Measurements from ENCODE around the gene KRT7. TPM values are rescaled to one million over a fixed set of nuclear protein-coding genes. Genes with fewer than 3 reads are reported as not detected.
A peak's percentile ranks its signal among the peaks of the same experiment; 100 is the strongest.

Gene KRT7
- total RNA-seq, 1 donor from 2014 or later, result 153 TPM

- H3K27ac ChIP-seq, result no peak overlapping the region
- DNase-seq (ENCODE audit: low spot score in 2 of 2), result no peak
Observed at GRCh38 chr12:52241205-52241842, 8.3 kb downstream of the KRT7 start.

GRCh38 chr12:52242442-52243258 lies 9.6 kb downstream of the KRT7 start:
- Histone ChIP-seq H3K9me3 (no peaks in the 10 kb centered on the region), H3K4me1 (peaks cover 16 to 39% of the 10 kb centered on the region in 2 donors), H3K4me3 (no peak overlapping the region), H3K27ac (peak overlapping the region; percentile 88 to 90), H3K27me3 (no peaks in the 10 kb centered on the region), H3K36me3 (no peaks in the 10 kb centered on the region)
- DNase-seq (ENCODE audit: low spot score in 2 of 2), result no peak
- intact Hi-C loops (cut with DNase I), result loop anchor here (10.0 kb wide), 1 partner anchor 208 kb away; no protein-coding TSS in a partner anchor
- TF ChIP-seq CTCF (IDR thresholded peaks at IDR 0.05), result no peak

More at GRCh38 chr12:52241205-52241842, 8.3 kb downstream of the KRT7 start:
- Histone ChIP-seq H3K4me3 (no peak overlapping the region), H3K4me1 (peaks cover 16 to 27% of the 10 kb centered on the region in 2 donors), H3K27me3 (no peaks in the 10 kb centered on the region), H3K9me3 (no peaks in the 10 kb centered on the region), H3K36me3 (no peaks in the 10 kb centered on the region)
- intact Hi-C loops (cut with DNase I), result loop anchor here (10.0 kb wide), 1 partner anchor 207 kb away; no protein-coding TSS in a partner anchor
- no peak for TF ChIP-seq CTCF (IDR thresholded peaks at IDR 0.05)

- Histone ChIP-seq H3K27me3 (no peaks in the 10 kb centered on the region), H3K4me1 (peaks cover 16 to 46% of the 10 kb centered on the region in 2 donors), H3K9me3 (no peaks in the 10 kb centered on the region), H3K36me3 (no peaks in the 10 kb centered on the region), H3K27ac (peak overlapping the region; percentile 88 to 90), H3K4me3 (no peak overlapping the region)
- no peak for DNase-seq (ENCODE audit: low spot score in 2 of 2)
- intact Hi-C loops (cut with DNase I), result loop anchor here (10.0 kb wide), 1 partner anchor 209 kb away; no protein-coding TSS in a partner anchor
- no peak for TF ChIP-seq CTCF (IDR thresholded peaks at IDR 0.05)
Observed at GRCh38 chr12:52243259-52243855, 10.3 kb downstream of the KRT7 start.

GRCh38 chr12:52243856-52244614 lies 11.0 kb downstream of the KRT7 start:
- H3K4me1 ChIP-seq, result peaks cover 17 to 52% of the 10 kb centered on the region in 2 donors
- no peaks in the 10 kb centered on the region for H3K27me3 ChIP-seq
- intact Hi-C loops (cut with DNase I), result loop anchor here (2.0 to 10.0 kb wide), 2 partner anchors 13 to 209 kb away; no protein-coding TSS in a partner anchor
- no peak for TF ChIP-seq CTCF (IDR thresholded peaks at IDR 0.05)
- DNase-seq (ENCODE audit: low spot score in 2 of 2), result peak; percentile 74 to 95
- H3K9me3 ChIP-seq, result no peaks in the 10 kb centered on the region
- peak overlapping the region in 1 of 2 donors; percentile 31 for H3K4me3 ChIP-seq
- H3K36me3 ChIP-seq, result no peaks in the 10 kb centered on the region
- peak overlapping the region; percentile 88 to 90 for H3K27ac ChIP-seq

GRCh38 chr12:52244615-52244994 lies 11.6 kb downstream of the KRT7 start:
- peaks cover 20 to 56% of the 10 kb centered on the region in 2 donors for H3K4me1 ChIP-seq
- DNase-seq (ENCODE audit: low spot score in 2 of 2), result no peak
- no peaks in the 10 kb centered on the region for H3K27me3 ChIP-seq
- H3K36me3 ChIP-seq, result no peaks in the 10 kb centered on the region
- no peak for TF ChIP-seq CTCF (IDR thresholded peaks at IDR 0.05)
- intact Hi-C loops (cut with DNase I), result loop anchor here (2.0 to 10.0 kb wide), 2 partner anchors 14 to 210 kb away; no protein-coding TSS in a partner anchor
- peak overlapping the region in 1 of 2 donors; percentile 31 for H3K4me3 ChIP-seq
- H3K27ac ChIP-seq, result peak overlapping the region; percentile 88 to 90
- no peaks in the 10 kb centered on the region for H3K9me3 ChIP-seq

Data from ascending aorta (tissue), 2 donors.